Amygdala (tissue), 56 donors: ENCODE measurements around the gene HDAC4.

Experiments
- DNase-seq, 56 donors: peaks; one replicate each; lab custom pipeline; 2025; lab: John Stamatoyannopoulos, UW

Gene HDAC4

GRCh38 chr2:239093952-239094351 is 306.9 kb downstream of the HDAC4 start:
- DNase-seq = peak in 1 of 56 donors; percentile 25

- DNase-seq = peak in 1 of 56 donors; percentile 15
These were observed 307.3 kb downstream of the HDAC4 start for GRCh38 chr2:239093542-239093941.

DNA sequence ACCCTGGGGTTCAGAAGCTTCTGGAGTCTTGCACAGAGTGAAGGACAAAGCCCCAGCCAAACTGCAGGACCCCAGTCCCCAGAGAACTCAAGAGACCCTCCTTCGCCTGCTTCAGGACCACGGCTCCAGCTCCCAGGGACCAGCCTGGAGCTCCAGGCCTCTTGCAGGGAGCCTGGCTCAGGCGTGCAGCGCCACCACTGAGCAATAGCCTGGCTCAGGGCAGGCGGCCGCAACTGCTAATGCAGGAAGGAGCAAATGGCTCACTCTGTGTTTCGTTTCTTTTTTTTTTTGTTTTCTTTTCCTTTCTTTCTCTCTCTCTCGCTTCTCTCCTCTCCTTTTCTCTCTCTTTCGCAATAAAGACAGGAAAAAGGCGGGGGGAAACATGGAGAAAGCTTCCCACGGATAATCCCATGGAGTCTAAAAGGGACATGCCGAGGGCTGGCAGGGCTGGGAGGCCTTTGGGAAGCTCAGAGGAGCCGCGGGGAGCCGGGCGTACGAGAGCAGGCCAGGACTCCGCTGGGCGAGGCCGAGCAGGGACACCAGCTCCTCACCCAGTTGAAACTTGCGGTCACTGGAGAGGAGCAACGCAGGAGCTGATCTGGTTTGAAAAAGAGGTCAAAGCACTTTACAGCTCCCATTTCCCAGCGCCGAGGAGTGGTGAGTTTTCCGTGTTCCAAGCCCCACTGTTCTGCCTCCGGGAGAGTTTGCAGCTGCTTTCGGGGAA is 308.1 kb downstream of the HDAC4 start:
- no peak for DNase-seq

DNA sequence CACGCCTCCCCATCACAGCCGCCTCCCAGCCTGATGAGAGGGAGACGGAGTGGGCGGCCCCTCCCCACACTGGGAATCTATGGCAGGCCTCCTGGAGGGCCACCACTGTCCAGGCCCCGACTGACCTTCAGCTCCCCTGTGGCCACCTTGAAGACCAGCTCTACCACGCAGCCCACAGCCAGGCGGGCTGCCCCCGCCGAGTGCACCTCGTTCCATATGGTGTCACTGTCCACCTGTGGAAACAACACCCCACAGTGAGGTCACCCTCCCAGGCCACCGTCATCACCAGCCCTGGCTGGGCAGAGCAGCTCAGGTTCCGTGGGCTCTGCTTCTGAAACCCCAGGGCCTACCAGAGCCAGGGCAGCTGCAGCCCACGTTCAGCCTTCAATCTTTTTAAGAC is 310.9 kb downstream of the HDAC4 start:
- DNase-seq = no peak

- no peak for DNase-seq
These were observed 313.6 kb downstream of the HDAC4 start for GRCh38 chr2:239087046-239087710.

DNA sequence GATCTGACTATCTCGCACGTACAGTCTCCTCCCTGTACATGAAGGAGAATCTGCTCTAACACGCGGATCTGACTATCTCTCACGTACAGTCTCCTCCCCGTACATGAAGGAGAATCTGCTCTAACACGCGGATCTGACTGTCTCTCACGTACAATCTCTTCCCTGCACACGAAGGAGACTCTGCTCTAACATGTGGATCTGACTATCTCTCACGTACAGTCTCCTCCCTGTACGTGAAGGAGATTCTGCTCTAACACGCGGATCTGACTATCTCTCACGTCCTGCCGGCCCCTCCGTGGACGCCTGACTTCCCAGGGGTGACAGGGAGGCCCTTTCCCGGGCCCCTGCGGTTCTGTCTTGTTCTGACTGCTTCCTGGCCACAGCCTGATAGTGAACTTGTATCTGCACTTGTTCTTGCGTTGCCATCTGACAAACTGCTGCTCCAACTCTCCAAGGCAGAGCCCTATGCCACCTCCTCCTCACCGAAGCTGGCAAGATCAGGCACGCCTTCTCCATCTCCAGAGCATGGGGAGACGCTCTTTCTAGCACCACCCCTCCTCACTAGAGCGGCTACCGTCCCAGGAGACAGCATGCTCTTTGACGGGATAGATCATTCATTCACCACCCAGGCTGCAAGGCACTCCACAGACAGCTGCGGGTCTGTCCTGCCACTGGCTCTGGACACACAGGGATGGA is 314.3 kb downstream of the HDAC4 start:
- DNase-seq = no peak

GRCh38 chr2:239085201-239085992 is 315.4 kb downstream of the HDAC4 start:
- DNase-seq = peak in 7 of 56 donors; percentile 14 to 41 (median 23)

- no peak for DNase-seq
These were observed 316.8 kb downstream of the HDAC4 start for GRCh38 chr2:239084007-239084406.

- DNase-seq = no peak
These were observed 318.4 kb downstream of the HDAC4 start for GRCh38 chr2:239082425-239082824.

GRCh38 chr2:239081622-239082021 is 319.2 kb downstream of the HDAC4 start:
- no peak for DNase-seq

- no peak for DNase-seq
These were observed 319.8 kb downstream of the HDAC4 start for GRCh38 chr2:239081046-239081445.

DNA sequence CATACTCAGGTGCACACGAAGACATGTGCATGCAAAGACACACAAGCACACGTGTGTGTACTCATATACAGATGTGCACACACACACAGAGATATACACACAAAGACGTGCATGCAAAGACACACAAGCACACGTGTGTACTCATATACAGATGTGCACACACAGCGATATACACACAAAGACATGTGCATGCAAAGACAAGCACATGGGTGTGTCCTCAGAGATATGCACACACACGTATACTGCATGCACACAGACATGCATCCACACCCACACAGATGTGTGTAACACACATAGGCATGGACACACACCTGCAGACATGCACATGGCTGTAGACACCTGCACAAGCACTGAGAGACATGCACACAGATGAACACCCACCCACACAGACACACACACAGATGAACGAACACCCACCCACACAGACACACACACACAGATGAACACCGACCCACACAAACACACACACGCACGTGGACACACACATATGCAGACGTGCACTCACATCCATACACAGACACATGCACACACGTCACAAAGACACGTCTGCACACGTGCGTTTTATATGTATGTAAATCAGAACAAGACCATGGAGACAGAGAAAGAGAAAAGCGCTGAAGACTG is 321.0 kb downstream of the HDAC4 start:
- DNase-seq = no peak

- no peak for DNase-seq
These were observed 322.5 kb downstream of the HDAC4 start for GRCh38 chr2:239078128-239078924.

DNA sequence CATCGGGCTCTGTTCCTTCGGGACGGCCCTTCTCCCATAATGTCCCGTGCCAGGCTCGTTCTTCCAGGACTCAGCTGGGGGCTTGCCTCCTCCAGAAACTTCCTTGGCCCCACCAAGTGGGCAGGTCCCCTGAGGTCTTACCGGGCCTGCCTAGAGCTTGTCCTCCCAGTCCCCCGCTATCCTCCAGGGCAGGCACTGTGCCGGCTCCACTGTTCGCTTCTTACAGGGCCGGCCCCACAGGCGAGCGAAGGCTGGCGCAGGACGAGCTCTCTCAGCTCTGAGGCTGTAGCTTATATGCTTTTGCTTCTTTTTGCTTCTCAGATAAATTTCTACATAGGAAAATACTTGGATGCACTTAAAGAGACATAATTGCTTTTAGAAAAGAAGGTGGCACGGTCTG is 323.6 kb downstream of the HDAC4 start:
- no peak for DNase-seq

- DNase-seq = peak in 29 of 56 donors; percentile 11 to 71 (median 41)
These were observed 324.7 kb downstream of the HDAC4 start for GRCh38 chr2:239075918-239076758.

DNA sequence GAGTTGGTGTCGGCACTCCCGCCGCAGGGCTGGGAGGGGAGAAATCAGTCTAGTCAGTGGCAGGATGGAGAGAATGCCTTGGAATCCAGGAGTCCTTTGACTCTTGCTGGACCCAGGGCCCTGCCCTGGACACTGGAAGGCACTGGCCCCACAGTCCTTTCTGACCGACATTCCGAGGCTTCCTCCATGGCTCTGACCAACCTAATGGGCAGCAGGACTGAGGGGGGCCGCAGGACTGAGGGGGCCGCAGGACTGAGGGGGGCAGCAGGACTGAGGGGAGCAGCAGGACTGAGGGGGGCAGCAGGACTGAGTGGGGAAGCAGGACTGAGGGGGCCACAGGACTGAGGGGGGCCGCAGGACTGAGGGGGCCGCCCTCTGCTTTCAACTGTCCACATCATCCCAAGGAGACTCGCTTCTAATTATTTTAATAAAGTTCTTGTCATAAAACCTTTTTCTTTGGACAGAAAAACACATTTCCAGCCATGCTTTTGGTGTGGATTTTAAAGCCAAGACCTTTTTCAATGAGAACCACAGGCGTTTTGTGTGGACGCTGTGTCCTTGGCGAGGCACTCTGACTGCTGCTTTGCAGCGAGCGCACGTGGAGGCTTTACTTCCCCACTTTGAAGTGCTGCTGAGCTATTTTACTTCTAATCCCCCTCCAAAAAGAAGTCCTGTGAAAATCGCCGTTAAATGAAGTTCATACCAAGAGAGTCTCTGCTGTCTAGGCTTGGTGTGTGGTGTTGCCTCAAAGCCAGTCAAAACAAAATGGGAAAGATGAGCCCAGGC is 326.9 kb downstream of the HDAC4 start:
- DNase-seq = peak in 9 of 56 donors; percentile 17 to 47 (median 26)

DNA sequence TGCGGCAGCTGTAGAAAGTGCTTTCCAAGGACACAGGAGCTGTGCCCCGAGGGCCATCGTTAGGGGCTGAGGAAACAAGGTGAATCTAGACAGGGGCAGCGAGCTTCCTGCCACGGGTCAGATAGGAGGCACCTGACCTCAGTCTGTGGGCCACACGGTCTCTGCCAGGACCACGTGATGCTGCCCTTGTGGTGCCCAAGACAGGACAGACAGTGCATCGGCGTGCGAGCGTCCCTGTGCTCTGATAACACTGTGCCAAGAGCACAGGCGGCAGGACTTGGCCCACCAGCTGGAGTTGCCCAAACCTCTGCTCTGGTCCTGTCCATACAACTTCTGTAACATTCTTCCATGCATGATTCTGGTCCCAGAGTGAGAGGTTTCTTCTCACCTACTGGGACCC is 327.6 kb downstream of the HDAC4 start:
- no peak for DNase-seq

GRCh38 chr2:239072786-239073185 is 328.0 kb downstream of the HDAC4 start:
- DNase-seq = no peak
